ENCODE measurements around the gene GTPBP10. TPM values are rescaled to one million over a fixed set of nuclear protein-coding genes. Genes with fewer than 3 reads are reported as not detected.

The GTPBP10 gene
- total RNA-seq, 1 experiment from 2014 or later, result 23.3 TPM

DNA sequence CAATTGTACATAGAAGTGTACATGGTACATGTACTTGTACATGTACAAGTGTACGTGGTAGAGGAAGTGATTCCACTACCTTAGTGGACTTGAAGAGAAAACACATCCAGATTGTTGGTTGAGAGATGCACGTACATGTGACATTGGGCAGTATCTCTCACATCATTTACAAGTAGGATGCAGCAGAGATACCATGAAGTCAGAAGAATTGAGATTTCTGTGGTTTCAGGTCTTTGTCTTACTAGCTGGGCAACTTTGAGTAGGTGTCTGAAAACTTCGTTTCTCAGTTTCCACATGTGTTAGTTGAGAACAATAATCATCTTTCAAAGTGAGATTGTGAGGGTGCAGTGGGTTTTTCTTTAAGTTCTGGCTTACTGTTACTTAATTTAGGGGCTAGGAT, 78.2 kb downstream of the GTPBP10 start:
- H3K79me1 ChIP-seq (ENCODE audit: insufficient read depth, low read depth, low read length, poor library complexity, severe bottlenecking), result no peaks in the 10 kb centered on the region
- H2BK5ac ChIP-seq (ENCODE audit: insufficient read length, low read length), result no peak overlapping the region
- H4K20me1 ChIP-seq (ENCODE audit: control insufficient read depth, insufficient read depth, insufficient read length), result no peaks in the 10 kb centered on the region
- no peak overlapping the region for H3K4me2 ChIP-seq (ENCODE audit: insufficient read depth, insufficient read length, low read length)
- no peak overlapping the region for H3T11ph ChIP-seq (ENCODE audit: low read length)
- H4K5ac ChIP-seq (ENCODE audit: insufficient read length, low read depth, low read length), result no peak overlapping the region
- no peak overlapping the region for H3K4me3 Mint-ChIP-seq
- WGBS (ENCODE audit: extremely low coverage, insufficient read length, low lambda C conversion rate), result no CpG with 5 or more reads among the region's 3 CpGs
- H3K27me3 ChIP-seq (ENCODE audit: insufficient read depth, low read length), result no peaks in the 10 kb centered on the region
- no peak overlapping the region for H3K9ac ChIP-seq (ENCODE audit: extremely low read depth, insufficient read length, low read length)
- no peak overlapping the region for H3K56ac ChIP-seq (ENCODE audit: insufficient read length, low read depth, low read length)
- H3K23ac ChIP-seq (ENCODE audit: insufficient read length, low read depth, low read length), result no peak overlapping the region
- TF ChIP-seq CTCF (conservative IDR thresholded peaks at IDR 0.05), result no peak
- no peaks in the 10 kb centered on the region for H3K23me2 ChIP-seq (ENCODE audit: insufficient read length, low read depth, low read length, poor library complexity, severe bottlenecking)
- peaks cover 4% of the 10 kb centered on the region for H3K9me3 ChIP-seq (ENCODE audit: control insufficient read depth, low read depth, low read length)
- H3K27ac ChIP-seq (ENCODE audit: insufficient read length, low read depth, low read length), result no peak overlapping the region
- no peak for DNase-seq
- no peak overlapping the region for H4K8ac ChIP-seq (replicated peaks; ENCODE audit: insufficient read length, low read depth, low read length)
- no peak overlapping the region for H2AFZ ChIP-seq (ENCODE audit: low read length)
- H3K9me3 Mint-ChIP-seq, result peaks cover 5 to 13% of the 10 kb centered on the region in 2 experiments; a peak in 4 of 5 replicates
- no peak overlapping the region for H2BK120ac ChIP-seq (ENCODE audit: low read depth, low read length, poor library complexity, severe bottlenecking)
- H3K14ac ChIP-seq (ENCODE audit: insufficient read depth, low read length), result no peak overlapping the region
- no peak overlapping the region for H2BK12ac ChIP-seq (ENCODE audit: insufficient read length, low read depth, low read length)
- H3K27me3 Mint-ChIP-seq (ENCODE audit: low read depth), result no peaks in the 10 kb centered on the region
- no peaks in the 10 kb centered on the region for H3K79me2 ChIP-seq (ENCODE audit: insufficient read depth, low read length)
- no peak overlapping the region for H3K18ac ChIP-seq (ENCODE audit: insufficient read length, low read depth, low read length)
- no peak overlapping the region for H4K91ac ChIP-seq (ENCODE audit: insufficient read length, low read depth, low read length)
- no peak overlapping the region for H2BK15ac ChIP-seq (ENCODE audit: low read depth, low read length)
- H3K4me1 ChIP-seq (ENCODE audit: insufficient read depth, low read length), result no peaks in the 10 kb centered on the region
- H3K4ac ChIP-seq (ENCODE audit: low read depth, low read length), result no peak overlapping the region
- peaks cover 5 to 13% (median 7%) of the 10 kb centered on the region in 3 experiments; a peak in 6 of 7 replicates for H3K36me3 Mint-ChIP-seq (ENCODE audit: insufficient read depth in 1 of 3, low read depth in 3 of 3)
- H3K27ac Mint-ChIP-seq, result no peak overlapping the region
- no peak overlapping the region for H2AK5ac ChIP-seq (ENCODE audit: insufficient read length, low read length)
- no peak overlapping the region for H2BK20ac ChIP-seq (ENCODE audit: low read depth, low read length, poor library complexity, severe bottlenecking)
- H3K4me1 Mint-ChIP-seq, result no peaks in the 10 kb centered on the region
